Stimulated activated memory B cell treated with anti-CD40 and anti-IgM and Interleukin-4, amounts not matched to agents 10 μg/mL and 1 μg/mL and 100 μg/mL, for 72 hours (primary cell): ENCODE measurements around the gene MOB2.
A peak's percentile ranks its signal among the peaks of the same experiment; 100 is the strongest.

Source experiments
- ATAC-seq: fragments of 150-1000 bp; cut with Tn5 transposase; 2 replicates; pipeline ENCODE4 v1.10.0; 2021
- H3K27ac Mint-ChIP-seq: one replicate; pipeline ENCODE4 v1.8.0; 2022; ENCODE audit warnings: mild to moderate bottlenecking, mixed read lengths
- H3K27me3 Mint-ChIP-seq: one replicate; pipeline ENCODE4 v1.8.0; 2022; ENCODE audit warnings: mixed read lengths
- H3K36me3 Mint-ChIP-seq: one replicate; pipeline ENCODE4 v1.8.0; 2022; ENCODE audit warnings: mixed read lengths
- H3K4me1 Mint-ChIP-seq: one replicate; pipeline ENCODE4 v1.8.0; 2022; ENCODE audit warnings: mixed read lengths
- H3K4me3 Mint-ChIP-seq: one replicate; pipeline ENCODE4 v1.8.0; 2022; ENCODE audit warnings: mild to moderate bottlenecking, moderate library complexity, mixed read lengths
- H3K9me3 Mint-ChIP-seq: one replicate; pipeline ENCODE4 v1.8.0; 2022; ENCODE audit warnings: mixed read lengths

Gene MOB2

GRCh38 chr11:1478544-1478943 lies 8.0 kb downstream of the MOB2 start:
- Mint-ChIP-seq H3K27ac (no peak overlapping the region), H3K27me3 (no peaks in the 10 kb centered on the region), H3K36me3 (peaks cover 64% of the 10 kb centered on the region), H3K9me3 (no peaks in the 10 kb centered on the region), H3K4me3 (no peak overlapping the region), H3K4me1 (peaks cover 7% of the 10 kb centered on the region)
- no peak for ATAC-seq

GRCh38 chr11:1478011-1478410 lies 8.6 kb downstream of the MOB2 start:
- peaks cover 4% of the 10 kb centered on the region for H3K4me1 Mint-ChIP-seq
- H3K36me3 Mint-ChIP-seq: peaks cover 64% of the 10 kb centered on the region
- H3K4me3 Mint-ChIP-seq: no peak overlapping the region
- no peaks in the 10 kb centered on the region for H3K9me3 Mint-ChIP-seq
- no peak for ATAC-seq
- H3K27ac Mint-ChIP-seq: no peak overlapping the region
- no peaks in the 10 kb centered on the region for H3K27me3 Mint-ChIP-seq

- H3K4me1 Mint-ChIP-seq: no peaks in the 10 kb centered on the region
- no peak overlapping the region for H3K4me3 Mint-ChIP-seq
- ATAC-seq: no peak
- no peaks in the 10 kb centered on the region for H3K27me3 Mint-ChIP-seq
- H3K9me3 Mint-ChIP-seq: no peaks in the 10 kb centered on the region
- H3K27ac Mint-ChIP-seq: no peak overlapping the region
- peaks cover 64% of the 10 kb centered on the region for H3K36me3 Mint-ChIP-seq
Observed at GRCh38 chr11:1476940-1477736, 9.4 kb downstream of the MOB2 start.

GRCh38 chr11:1475841-1476240 lies 10.7 kb downstream of the MOB2 start:
- Mint-ChIP-seq H3K4me3 (no peak overlapping the region), H3K9me3 (no peaks in the 10 kb centered on the region), H3K36me3 (peaks cover 68% of the 10 kb centered on the region), H3K4me1 (no peaks in the 10 kb centered on the region), H3K27me3 (no peaks in the 10 kb centered on the region), H3K27ac (no peak overlapping the region)
- ATAC-seq: no peak

GRCh38 chr11:1473786-1474185 lies 12.8 kb downstream of the MOB2 start:
- Mint-ChIP-seq H3K36me3 (peaks cover 63% of the 10 kb centered on the region), H3K27me3 (no peaks in the 10 kb centered on the region), H3K27ac (no peak overlapping the region), H3K4me1 (no peaks in the 10 kb centered on the region), H3K9me3 (no peaks in the 10 kb centered on the region), H3K4me3 (no peak overlapping the region)
- no peak for ATAC-seq

- H3K4me3 Mint-ChIP-seq: no peak overlapping the region
- no peaks in the 10 kb centered on the region for H3K27me3 Mint-ChIP-seq
- peaks cover 57% of the 10 kb centered on the region for H3K36me3 Mint-ChIP-seq
- H3K9me3 Mint-ChIP-seq: no peaks in the 10 kb centered on the region
- H3K27ac Mint-ChIP-seq: no peak overlapping the region
- no peak for ATAC-seq
- no peaks in the 10 kb centered on the region for H3K4me1 Mint-ChIP-seq
Observed at GRCh38 chr11:1473011-1473628, 13.5 kb downstream of the MOB2 start.

- no peak for ATAC-seq
- H3K27me3 Mint-ChIP-seq: no peaks in the 10 kb centered on the region
- no peak overlapping the region for H3K27ac Mint-ChIP-seq
- peaks cover 51% of the 10 kb centered on the region for H3K36me3 Mint-ChIP-seq
- no peaks in the 10 kb centered on the region for H3K4me1 Mint-ChIP-seq
- H3K9me3 Mint-ChIP-seq: no peaks in the 10 kb centered on the region
- no peak overlapping the region for H3K4me3 Mint-ChIP-seq
Observed at GRCh38 chr11:1472180-1473005, 14.2 kb downstream of the MOB2 start.

- ATAC-seq: no peak
- Mint-ChIP-seq H3K27ac (no peak overlapping the region), H3K27me3 (no peaks in the 10 kb centered on the region), H3K36me3 (peaks cover 53% of the 10 kb centered on the region), H3K4me1 (no peaks in the 10 kb centered on the region), H3K4me3 (no peak overlapping the region), H3K9me3 (no peaks in the 10 kb centered on the region)
Observed at GRCh38 chr11:1471736-1472135, 14.8 kb downstream of the MOB2 start.

GRCh38 chr11:1470681-1471611 lies 15.6 kb downstream of the MOB2 start:
- no peaks in the 10 kb centered on the region for H3K4me1 Mint-ChIP-seq
- peaks cover 49% of the 10 kb centered on the region for H3K36me3 Mint-ChIP-seq
- no peak overlapping the region for H3K27ac Mint-ChIP-seq
- no peak overlapping the region for H3K4me3 Mint-ChIP-seq
- no peaks in the 10 kb centered on the region for H3K27me3 Mint-ChIP-seq
- ATAC-seq: no peak
- H3K9me3 Mint-ChIP-seq: no peaks in the 10 kb centered on the region

GRCh38 chr11:1469911-1470680 lies 16.5 kb downstream of the MOB2 start:
- Mint-ChIP-seq H3K9me3 (no peaks in the 10 kb centered on the region), H3K4me1 (no peaks in the 10 kb centered on the region), H3K27me3 (no peaks in the 10 kb centered on the region), H3K36me3 (peaks cover 50% of the 10 kb centered on the region), H3K4me3 (no peak overlapping the region), H3K27ac (no peak overlapping the region)
- ATAC-seq: no peak

- ATAC-seq: no peak
- Mint-ChIP-seq H3K4me3 (no peak overlapping the region), H3K9me3 (no peaks in the 10 kb centered on the region), H3K27ac (no peak overlapping the region), H3K36me3 (peaks cover 45% of the 10 kb centered on the region), H3K4me1 (no peaks in the 10 kb centered on the region), H3K27me3 (no peaks in the 10 kb centered on the region)
Observed at GRCh38 chr11:1469287-1469910, 17.2 kb downstream of the MOB2 start.

GRCh38 chr11:1468473-1469066 lies 18.0 kb downstream of the MOB2 start:
- H3K4me1 Mint-ChIP-seq: no peaks in the 10 kb centered on the region
- no peak for ATAC-seq

GRCh38 chr11:1468002-1468401 lies 18.6 kb downstream of the MOB2 start:
- H3K9me3 Mint-ChIP-seq: no peaks in the 10 kb centered on the region
- H3K27me3 Mint-ChIP-seq: no peaks in the 10 kb centered on the region
- H3K27ac Mint-ChIP-seq: peak overlapping the region; percentile 21
- H3K36me3 Mint-ChIP-seq: peaks cover 36% of the 10 kb centered on the region
- ATAC-seq: no peak
- no peaks in the 10 kb centered on the region for H3K4me1 Mint-ChIP-seq
- no peak overlapping the region for H3K4me3 Mint-ChIP-seq

More at GRCh38 chr11:1468473-1469066, 18.0 kb downstream of the MOB2 start:
- Mint-ChIP-seq H3K4me3 (no peak overlapping the region), H3K9me3 (no peaks in the 10 kb centered on the region), H3K27ac (peak overlapping the region; percentile 21), H3K27me3 (no peaks in the 10 kb centered on the region), H3K36me3 (peaks cover 37% of the 10 kb centered on the region)
